NCI-H748 treated with DMSO at 0.1 percent for 48 hours (cell line): ENCODE data around the gene IL7R.

Source experiments
- DNase-seq: peaks from one replicate; lab custom pipeline; 2025; lab: John Stamatoyannopoulos, UW

IL7R gene

GRCh38 chr5:35856765-35857351, at the start of gene IL7R:
Gene IL7R, plus strand, starts transcription at chr5:35856891. Its CDS starts 87 bp downstream, at chr5:35856978.
- no peak for DNase-seq

GRCh38 chr5:35810601-35811000, 46.1 kb upstream of the IL7R start:
- no peak for DNase-seq

- no peak for DNase-seq
Measured at GRCh38 chr5:35811108-35811741, 45.5 kb upstream of the IL7R start.

GRCh38 chr5:35813521-35813920, 43.2 kb upstream of the IL7R start:
- DNase-seq, result no peak

GRCh38 chr5:35815089-35815936, 41.4 kb upstream of the IL7R start:
- DNase-seq, result no peak

- DNase-seq, result no peak
Measured at GRCh38 chr5:35816881-35817521, 39.7 kb upstream of the IL7R start.

GRCh38 chr5:35819026-35819425, 37.7 kb upstream of the IL7R start:
- DNase-seq, result no peak

- no peak for DNase-seq
Measured at GRCh38 chr5:35819668-35820067, 37.0 kb upstream of the IL7R start.

GRCh38 chr5:35820735-35821134, 36.0 kb upstream of the IL7R start:
- DNase-seq, result no peak

- no peak for DNase-seq
Measured at GRCh38 chr5:35821513-35821912, 35.2 kb upstream of the IL7R start.

GRCh38 chr5:35822511-35822910, 34.2 kb upstream of the IL7R start:
- DNase-seq, result no peak

GRCh38 chr5:35823347-35824098, 33.2 kb upstream of the IL7R start:
- DNase-seq, result no peak

GRCh38 chr5:35826056-35826455, 30.6 kb upstream of the IL7R start:
- DNase-seq, result no peak

GRCh38 chr5:35826554-35826953, 30.1 kb upstream of the IL7R start:
- no peak for DNase-seq

- DNase-seq, result no peak
Measured at GRCh38 chr5:35828082-35828598, 28.6 kb upstream of the IL7R start.

GRCh38 chr5:35830587-35830986, 26.1 kb upstream of the IL7R start:
- DNase-seq, result no peak

GRCh38 chr5:35832762-35833161, 23.9 kb upstream of the IL7R start:
- no peak for DNase-seq

- no peak for DNase-seq
Measured at GRCh38 chr5:35833224-35833623, 23.5 kb upstream of the IL7R start.

GRCh38 chr5:35835796-35836742, 20.6 kb upstream of the IL7R start:
- no peak for DNase-seq

GRCh38 chr5:35838370-35839042, 18.2 kb upstream of the IL7R start:
- DNase-seq, result no peak
